ENCODE data around the gene CDH26. TPM values are rescaled to one million over a fixed set of nuclear protein-coding genes. Genes with fewer than 3 reads are reported as not detected.

Gene CDH26
- total and polyA plus RNA-seq, 2 donors (not counting 3 experiments of a cell fraction or from before 2014, with no cell fraction given), result 0.01 TPM; not detected in 1

- H3K27me3 ChIP-seq (ENCODE audit: control insufficient read depth in 2 of 2, insufficient read depth in 2 of 2, low read length in 2 of 2), result no peaks in the 10 kb centered on the region
- TF ChIP-seq POLR2A (IDR thresholded peaks at IDR 0.05; ENCODE audit: low read depth, low read length) (no peak), FOS (IDR thresholded peaks at IDR 0.05; ENCODE audit: borderline replicate concordance, insufficient read depth, low read length) (no peak), GATA2 (IDR thresholded peaks at IDR 0.05; ENCODE audit: insufficient read depth, insufficient read length, low read depth, low read length) (no peak), EZH2 (IDR thresholded peaks at IDR 0.05; ENCODE audit: borderline replicate concordance, low read depth, low read length, severe bottlenecking) (no peak), MAX (IDR thresholded peaks at IDR 0.05; ENCODE audit: insufficient read depth, insufficient read length) (no peak), CTCF (IDR thresholded peaks at IDR 0.05; ENCODE audit: extremely low read depth in 1 of 2, insufficient read depth in 1 of 2, low read depth in 1 of 2, low read length in 2 of 2) (no peak), POLR2AphosphoS5 (IDR thresholded peaks at IDR 0.05; ENCODE audit: insufficient read depth, low read depth, low read length) (no peak), JUN (IDR thresholded peaks at IDR 0.05; ENCODE audit: borderline replicate concordance, insufficient read depth, insufficient read length, low read depth) (no peak), MYC (IDR thresholded peaks at IDR 0.05; ENCODE audit: low read depth, low read length) (no peak)
- no peak for FAIRE-seq
- H2AFZ ChIP-seq (ENCODE audit: low read depth, low read length), result no peak overlapping the region
- H3K9ac ChIP-seq (replicated peaks; ENCODE audit: extremely low read depth, insufficient read depth, low read length), result no peak overlapping the region
- H4K20me1 ChIP-seq (replicated peaks; ENCODE audit: control insufficient read depth, extremely low read depth, insufficient read depth, low read length), result no peaks in the 10 kb centered on the region
- H3K4me1 ChIP-seq (ENCODE audit: control insufficient read depth, extremely low read depth, insufficient read depth, low read length), result no peaks in the 10 kb centered on the region
- intact Hi-C loops (cut with micrococcal nuclease) (no loop called here), dilution Hi-C loops (cut with MboI; ENCODE audit: extremely low pct_ligation_motif_present, low sequenced_read_pairs) (no loop called here)
- CTCF ChIA-PET, result no interaction called here
- H3K27ac ChIP-seq (ENCODE audit: insufficient read depth, low read depth, low read length), result no peak overlapping the region
- H3K4me3 ChIP-seq (replicated peaks in 1 of 3; ENCODE audit: insufficient read depth in 1 of 3, low read depth in 1 of 3, low read length in 3 of 3), result no peak overlapping the region
- DNase-seq (ENCODE audit: low read depth, low spot score), result no peak
- no peaks in the 10 kb centered on the region for H3K36me3 ChIP-seq (ENCODE audit: control insufficient read depth in 2 of 2, extremely low read depth in 1 of 2, insufficient read depth in 2 of 2, low read length in 2 of 2)
- no peak overlapping the region for H3K4me2 ChIP-seq (ENCODE audit: insufficient read depth, low read length)
- POLR2A ChIA-PET, result no interaction called here
- H3K9me1 ChIP-seq (replicated peaks; ENCODE audit: control insufficient read depth, extremely low read depth, insufficient read depth, low read length), result no peaks in the 10 kb centered on the region
- BruUV-seq (replicated peaks), result no TSS peak
- peaks cover 3% of the 10 kb centered on the region for H3K9me3 ChIP-seq (replicated peaks; ENCODE audit: control insufficient read depth, insufficient read depth, low read length)
- H3K79me2 ChIP-seq (ENCODE audit: control insufficient read depth, insufficient read depth, low read length), result no peaks in the 10 kb centered on the region
Measured at GRCh38 chr20:60024245-60024644, 66.0 kb downstream of the CDH26 start.

Measured in endothelial cell of umbilical vein (primary cell).